Activated CD4-positive, CD25-positive, alpha-beta regulatory T cell treated with anti-CD3 and anti-CD28 coated beads, Interleukin-2, amount 50 U/mL, for 24 hours (primary cell): ENCODE data around the gene ARPIN.
"Not testable (repeated sequence)": the region's sequence is repeated elsewhere in the genome, so short reads cannot be mapped to it uniquely, and the experiment has no call there.

Source experiments
- ATAC-seq, 2 donors: fragments of 150-1000 bp; cut with Tn5 transposase; one replicate each; pipeline ENCODE4 v1.10.0; 2021; ENCODE audit warnings: mild to moderate bottlenecking in 1 of 2, moderate library complexity in 1 of 2

Gene ARPIN

GRCh38 chr15:89909611-89910010 lies 3.1 kb downstream of the ARPIN start:
- no peak for ATAC-seq

GRCh38 chr15:89908226-89908625 lies 4.5 kb downstream of the ARPIN start:
- ATAC-seq = no peak

GRCh38 chr15:89907289-89907688 lies 5.5 kb downstream of the ARPIN start:
- peak in 1 of 2 donors; percentile 38 for ATAC-seq

- ATAC-seq = no peak
Measured at GRCh38 chr15:89905846-89906378, 6.8 kb downstream of the ARPIN start.

- no peak for ATAC-seq
Measured at GRCh38 chr15:89904519-89904918, 8.2 kb downstream of the ARPIN start.

GRCh38 chr15:89903858-89904130 lies 9.0 kb downstream of the ARPIN start:
- no peak for ATAC-seq

GRCh38 chr15:89903015-89903857 lies 9.5 kb downstream of the ARPIN start:
- ATAC-seq = no peak

GRCh38 chr15:89900849-89901248 lies 11.9 kb downstream of the ARPIN start:
- ATAC-seq = no peak

- ATAC-seq = no peak
Measured at GRCh38 chr15:89899951-89900567, 12.7 kb downstream of the ARPIN start.

GRCh38 chr15:89899295-89899945 lies 13.3 kb downstream of the ARPIN start:
- ATAC-seq = no peak

- ATAC-seq = peak; percentile 38 to 50
Measured at GRCh38 chr15:89898614-89899294, 14.0 kb downstream of the ARPIN start.

GRCh38 chr15:89898146-89898545 lies 14.6 kb downstream of the ARPIN start:
- no peak for ATAC-seq

- peak; percentile 87 to 88 for ATAC-seq
Measured at GRCh38 chr15:89893696-89894447, 18.9 kb downstream of the ARPIN start, which contains the start of gene AP3S2. Gene AP3S2 (minus strand): TSS chr15:89893994. CDS start chr15:89893949, 45 bp downstream.

- no peak for ATAC-seq
Measured at GRCh38 chr15:89893027-89893426, 19.7 kb downstream of the ARPIN start.

- ATAC-seq = no peak
Measured at GRCh38 chr15:89888214-89888804, 24.4 kb downstream of the ARPIN start.

GRCh38 chr15:89885611-89886010 lies 27.1 kb downstream of the ARPIN start:
- ATAC-seq = no peak

GRCh38 chr15:89885179-89885578 lies 27.6 kb downstream of the ARPIN start:
- ATAC-seq = not testable (repeated sequence)

- ATAC-seq = no peak
Measured at GRCh38 chr15:89883518-89883917, 29.2 kb downstream of the ARPIN start.

- ATAC-seq = no peak
Measured at GRCh38 chr15:89880727-89881126, 32.0 kb downstream of the ARPIN start.

GRCh38 chr15:89878323-89878722 lies 34.4 kb downstream of the ARPIN start:
- ATAC-seq = no peak

GRCh38 chr15:89877083-89877425 lies 35.7 kb downstream of the ARPIN start:
- ATAC-seq = no peak
